HEK293 (cell line): ENCODE results near the gene ADAMTS12.

Experiments used
- CTCF ChIA-PET: fragments of 350-600 bp; formaldehyde crosslinking; extraction: SDS; loops from one replicate; lab custom pipeline; 2021; ENCODE audit warnings: antibody characterized with exemption; lab: Yijun Ruan, JAX
- POLR2A ChIA-PET: fragments of 300-600 bp; formaldehyde crosslinking; extraction: SDS; loops from one replicate; lab custom pipeline; 2020; ENCODE audit warnings: antibody characterized with exemption, inconsistent platforms; lab: Yijun Ruan, JAX
- H3K27ac ChIP-seq: fragments of 200-500 bp; sonication (Bioruptor generic); 2 replicates; pipeline ENCODE4 v1.5.1; 2014; ENCODE audit warnings: low read depth, low read length, control low read depth, inconsistent platforms; ENCODE audit errors: extremely low read depth
- H3K36me3 ChIP-seq, 2 experiments: fragments of 200-500 bp in 1 of 2; sonication (Bioruptor generic) in 1 of 2; 1 replicate in 1 of 2; 2 replicates in 1 of 2; pipeline ENCODE4 v1.5.1; 2014 to 2017; ENCODE audit warnings: inconsistent platforms in 2 of 2, low read length in 2 of 2; ENCODE audit not compliant: control insufficient read depth in 2 of 2, insufficient read depth in 1 of 2
- H3K4me1 ChIP-seq: fragments of 200-500 bp; sonication (Bioruptor generic); 2 replicates; pipeline ENCODE4 v1.5.1; 2014; ENCODE audit warnings: mild to moderate bottlenecking, low read length, inconsistent platforms; ENCODE audit not compliant: control insufficient read depth, insufficient read depth
- H3K4me3 ChIP-seq: 2 replicates; pipeline ENCODE4 v1.5.1; 2011; ENCODE audit warnings: low read depth, mild to moderate bottlenecking, control low read depth, low read length, moderate library complexity
- H3K9me3 ChIP-seq: fragments of 200-500 bp; sonication (Bioruptor generic); 2 replicates; pipeline ENCODE4 v1.5.1; 2014; ENCODE audit warnings: low read depth, low read length, inconsistent platforms; ENCODE audit not compliant: control insufficient read depth, insufficient read depth
- GLIS2 ChIP-seq: fragments of 450-650 bp; formaldehyde crosslinking; IDR thresholded peaks from 2 replicates; pipeline ENCODE4 v1.5.1; 2016; ENCODE audit warnings: missing biosample characterization, missing genetic modification characterization
- HOXD13 ChIP-seq: sonication (generic); formaldehyde crosslinking; IDR thresholded peaks from 2 replicates; pipeline ENCODE4 v1.8.0; 2022; ENCODE audit warnings: missing genetic modification reagents, borderline replicate concordance
- KLF8 ChIP-seq: fragments of 450-650 bp; formaldehyde crosslinking; IDR thresholded peaks from 2 replicates; pipeline ENCODE4 v1.5.1; 2016; ENCODE audit warnings: missing biosample characterization, missing genetic modification characterization
- OSR2 ChIP-seq: fragments of 450-650 bp; formaldehyde crosslinking; IDR thresholded peaks from 2 replicates; pipeline ENCODE4 v1.5.1; 2016; ENCODE audit warnings: missing biosample characterization, missing genetic modification characterization
- SP7 ChIP-seq: fragments of 450-650 bp; formaldehyde crosslinking; IDR thresholded peaks from 2 replicates; pipeline ENCODE4 v1.5.1; 2016; ENCODE audit warnings: missing biosample characterization, missing genetic modification characterization
- ZFHX2 ChIP-seq: fragments of 450-650 bp; formaldehyde crosslinking; conservative IDR thresholded peaks from 2 replicates; pipeline ENCODE4 v1.5.1; 2016; ENCODE audit warnings: missing biosample characterization, missing genetic modification characterization
- ZNF221 ChIP-seq: fragments of 450-650 bp; formaldehyde crosslinking; IDR thresholded peaks from 2 replicates; pipeline ENCODE4 v1.5.1; 2017; ENCODE audit warnings: missing biosample characterization, missing genetic modification characterization, borderline replicate concordance
- ZNF248 ChIP-seq: fragments of 450-650 bp; formaldehyde crosslinking; IDR thresholded peaks from 2 replicates; pipeline ENCODE4 v1.5.1; 2017; ENCODE audit warnings: missing biosample characterization, missing genetic modification characterization
- ZNF416 ChIP-seq: fragments of 450-650 bp; formaldehyde crosslinking; IDR thresholded peaks from 2 replicates; pipeline ENCODE4 v1.5.1; 2016; ENCODE audit warnings: missing biosample characterization, missing genetic modification characterization
- ZNF521 ChIP-seq: fragments of 450-650 bp; formaldehyde crosslinking; IDR thresholded peaks from 2 replicates; pipeline ENCODE4 v1.5.1; 2017; ENCODE audit warnings: missing biosample characterization, mild to moderate bottlenecking, missing genetic modification characterization
- ZNF76 ChIP-seq: fragments of 450-650 bp; formaldehyde crosslinking; IDR thresholded peaks from 2 replicates; pipeline ENCODE4; 2016; ENCODE audit warnings: low read depth, missing biosample characterization, missing genetic modification characterization, borderline replicate concordance
- ZNF792 ChIP-seq: fragments of 450-650 bp; formaldehyde crosslinking; IDR thresholded peaks from 2 replicates; pipeline ENCODE4 v1.5.1; 2016; ENCODE audit warnings: missing biosample characterization, missing genetic modification characterization
- TF ChIP-seq, protein P1 (sequence below): fragments of 450-650 bp; formaldehyde crosslinking; IDR thresholded peaks from 2 replicates; pipeline ENCODE4 v1.5.1; 2016; ENCODE audit warnings: missing biosample characterization, missing genetic modification characterization, borderline replicate concordance
- TF ChIP-seq, protein P2 (sequence below): fragments of 450-650 bp; formaldehyde crosslinking; IDR thresholded peaks from 2 replicates; pipeline ENCODE4 v1.5.1; 2016; ENCODE audit warnings: missing biosample characterization, missing genetic modification characterization
- TF ChIP-seq, protein P3 (sequence below): fragments of 450-650 bp; formaldehyde crosslinking; IDR thresholded peaks from 2 replicates; pipeline ENCODE4 v1.5.1; 2016; ENCODE audit warnings: missing biosample characterization, missing genetic modification characterization, borderline replicate concordance

The ADAMTS12 gene

DNA sequence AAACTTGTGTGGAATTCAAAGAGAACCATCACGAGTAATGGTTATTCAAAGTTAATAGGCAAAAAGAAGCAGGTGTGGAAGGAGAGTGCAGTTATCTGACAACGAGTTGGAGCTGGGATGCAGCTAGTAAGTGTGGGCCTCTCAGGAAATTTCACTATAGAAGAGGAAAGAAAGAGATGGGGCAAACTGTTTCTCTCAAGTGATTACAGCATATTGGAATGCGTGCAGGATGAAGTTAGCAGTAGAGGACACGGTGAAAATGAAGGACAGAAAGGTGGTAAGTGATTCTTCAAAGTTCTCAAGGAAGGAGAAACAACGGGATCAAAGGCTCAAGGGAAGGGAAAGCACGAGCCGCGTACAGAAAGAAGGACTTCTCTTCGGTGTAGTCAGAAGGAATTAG lies 84.0 kb downstream of the ADAMTS12 start:
- Histone ChIP-seq H3K27ac (no peak overlapping the region), H3K9me3 (no peaks in the 10 kb centered on the region), H3K36me3 (no peaks in the 10 kb centered on the region), H3K4me3 (no peak overlapping the region), H3K4me1 (no peaks in the 10 kb centered on the region)
- POLR2A ChIA-PET = no interaction called here
- CTCF ChIA-PET = interaction anchor here (0.7 kb wide), 1 partner anchor 1971 kb away, joined by 3 read pairs; no protein-coding TSS in a partner anchor
- TF ChIP-seq ZNF792 (tag by site-specific recombination) (no peak), KLF8 (tag by site-specific recombination) (no peak), GLIS2 (tag by site-specific recombination) (no peak), OSR2 (tag by site-specific recombination) (no peak), ZFHX2 (tag by site-specific recombination) (no peak), SP7 (tag by site-specific recombination) (no peak), ZNF221 (tag by site-specific recombination) (no peak), ZNF76 (no peak), ZNF521 (tag by site-specific recombination) (no peak)
- TF ChIP-seq, protein P1, sequence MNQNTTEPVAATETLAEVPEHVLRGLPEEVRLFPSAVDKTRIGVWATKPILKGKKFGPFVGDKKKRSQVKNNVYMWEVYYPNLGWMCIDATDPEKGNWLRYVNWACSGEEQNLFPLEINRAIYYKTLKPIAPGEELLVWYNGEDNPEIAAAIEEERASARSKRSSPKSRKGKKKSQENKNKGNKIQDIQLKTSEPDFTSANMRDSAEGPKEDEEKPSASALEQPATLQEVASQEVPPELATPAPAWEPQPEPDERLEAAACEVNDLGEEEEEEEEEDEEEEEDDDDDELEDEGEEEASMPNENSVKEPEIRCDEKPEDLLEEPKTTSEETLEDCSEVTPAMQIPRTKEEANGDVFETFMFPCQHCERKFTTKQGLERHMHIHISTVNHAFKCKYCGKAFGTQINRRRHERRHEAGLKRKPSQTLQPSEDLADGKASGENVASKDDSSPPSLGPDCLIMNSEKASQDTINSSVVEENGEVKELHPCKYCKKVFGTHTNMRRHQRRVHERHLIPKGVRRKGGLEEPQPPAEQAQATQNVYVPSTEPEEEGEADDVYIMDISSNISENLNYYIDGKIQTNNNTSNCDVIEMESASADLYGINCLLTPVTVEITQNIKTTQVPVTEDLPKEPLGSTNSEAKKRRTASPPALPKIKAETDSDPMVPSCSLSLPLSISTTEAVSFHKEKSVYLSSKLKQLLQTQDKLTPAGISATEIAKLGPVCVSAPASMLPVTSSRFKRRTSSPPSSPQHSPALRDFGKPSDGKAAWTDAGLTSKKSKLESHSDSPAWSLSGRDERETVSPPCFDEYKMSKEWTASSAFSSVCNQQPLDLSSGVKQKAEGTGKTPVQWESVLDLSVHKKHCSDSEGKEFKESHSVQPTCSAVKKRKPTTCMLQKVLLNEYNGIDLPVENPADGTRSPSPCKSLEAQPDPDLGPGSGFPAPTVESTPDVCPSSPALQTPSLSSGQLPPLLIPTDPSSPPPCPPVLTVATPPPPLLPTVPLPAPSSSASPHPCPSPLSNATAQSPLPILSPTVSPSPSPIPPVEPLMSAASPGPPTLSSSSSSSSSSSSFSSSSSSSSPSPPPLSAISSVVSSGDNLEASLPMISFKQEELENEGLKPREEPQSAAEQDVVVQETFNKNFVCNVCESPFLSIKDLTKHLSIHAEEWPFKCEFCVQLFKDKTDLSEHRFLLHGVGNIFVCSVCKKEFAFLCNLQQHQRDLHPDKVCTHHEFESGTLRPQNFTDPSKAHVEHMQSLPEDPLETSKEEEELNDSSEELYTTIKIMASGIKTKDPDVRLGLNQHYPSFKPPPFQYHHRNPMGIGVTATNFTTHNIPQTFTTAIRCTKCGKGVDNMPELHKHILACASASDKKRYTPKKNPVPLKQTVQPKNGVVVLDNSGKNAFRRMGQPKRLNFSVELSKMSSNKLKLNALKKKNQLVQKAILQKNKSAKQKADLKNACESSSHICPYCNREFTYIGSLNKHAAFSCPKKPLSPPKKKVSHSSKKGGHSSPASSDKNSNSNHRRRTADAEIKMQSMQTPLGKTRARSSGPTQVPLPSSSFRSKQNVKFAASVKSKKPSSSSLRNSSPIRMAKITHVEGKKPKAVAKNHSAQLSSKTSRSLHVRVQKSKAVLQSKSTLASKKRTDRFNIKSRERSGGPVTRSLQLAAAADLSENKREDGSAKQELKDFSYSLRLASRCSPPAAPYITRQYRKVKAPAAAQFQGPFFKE (tag by site-specific recombination) = no peak
- TF ChIP-seq, protein P2, sequence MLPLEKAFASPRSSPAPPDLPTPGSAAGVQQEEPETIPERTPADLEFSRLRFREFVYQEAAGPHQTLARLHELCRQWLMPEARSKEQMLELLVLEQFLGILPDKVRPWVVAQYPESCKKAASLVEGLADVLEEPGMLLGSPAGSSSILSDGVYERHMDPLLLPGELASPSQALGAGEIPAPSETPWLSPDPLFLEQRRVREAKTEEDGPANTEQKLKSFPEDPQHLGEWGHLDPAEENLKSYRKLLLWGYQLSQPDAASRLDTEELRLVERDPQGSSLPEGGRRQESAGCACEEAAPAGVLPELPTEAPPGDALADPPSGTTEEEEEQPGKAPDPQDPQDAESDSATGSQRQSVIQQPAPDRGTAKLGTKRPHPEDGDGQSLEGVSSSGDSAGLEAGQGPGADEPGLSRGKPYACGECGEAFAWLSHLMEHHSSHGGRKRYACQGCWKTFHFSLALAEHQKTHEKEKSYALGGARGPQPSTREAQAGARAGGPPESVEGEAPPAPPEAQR (tag by site-specific recombination) = no peak
- TF ChIP-seq, protein P3, sequence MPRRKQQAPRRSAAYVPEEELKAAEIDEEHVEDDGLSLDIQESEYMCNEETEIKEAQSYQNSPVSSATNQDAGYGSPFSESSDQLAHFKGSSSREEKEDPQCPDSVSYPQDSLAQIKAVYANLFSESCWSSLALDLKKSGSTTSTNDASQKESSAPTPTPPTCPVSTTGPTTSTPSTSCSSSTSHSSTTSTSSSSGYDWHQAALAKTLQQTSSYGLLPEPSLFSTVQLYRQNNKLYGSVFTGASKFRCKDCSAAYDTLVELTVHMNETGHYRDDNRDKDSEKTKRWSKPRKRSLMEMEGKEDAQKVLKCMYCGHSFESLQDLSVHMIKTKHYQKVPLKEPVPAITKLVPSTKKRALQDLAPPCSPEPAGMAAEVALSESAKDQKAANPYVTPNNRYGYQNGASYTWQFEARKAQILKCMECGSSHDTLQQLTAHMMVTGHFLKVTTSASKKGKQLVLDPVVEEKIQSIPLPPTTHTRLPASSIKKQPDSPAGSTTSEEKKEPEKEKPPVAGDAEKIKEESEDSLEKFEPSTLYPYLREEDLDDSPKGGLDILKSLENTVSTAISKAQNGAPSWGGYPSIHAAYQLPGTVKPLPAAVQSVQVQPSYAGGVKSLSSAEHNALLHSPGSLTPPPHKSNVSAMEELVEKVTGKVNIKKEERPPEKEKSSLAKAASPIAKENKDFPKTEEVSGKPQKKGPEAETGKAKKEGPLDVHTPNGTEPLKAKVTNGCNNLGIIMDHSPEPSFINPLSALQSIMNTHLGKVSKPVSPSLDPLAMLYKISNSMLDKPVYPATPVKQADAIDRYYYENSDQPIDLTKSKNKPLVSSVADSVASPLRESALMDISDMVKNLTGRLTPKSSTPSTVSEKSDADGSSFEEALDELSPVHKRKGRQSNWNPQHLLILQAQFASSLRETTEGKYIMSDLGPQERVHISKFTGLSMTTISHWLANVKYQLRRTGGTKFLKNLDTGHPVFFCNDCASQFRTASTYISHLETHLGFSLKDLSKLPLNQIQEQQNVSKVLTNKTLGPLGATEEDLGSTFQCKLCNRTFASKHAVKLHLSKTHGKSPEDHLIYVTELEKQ (tag by site-specific recombination) = no peak

DNA sequence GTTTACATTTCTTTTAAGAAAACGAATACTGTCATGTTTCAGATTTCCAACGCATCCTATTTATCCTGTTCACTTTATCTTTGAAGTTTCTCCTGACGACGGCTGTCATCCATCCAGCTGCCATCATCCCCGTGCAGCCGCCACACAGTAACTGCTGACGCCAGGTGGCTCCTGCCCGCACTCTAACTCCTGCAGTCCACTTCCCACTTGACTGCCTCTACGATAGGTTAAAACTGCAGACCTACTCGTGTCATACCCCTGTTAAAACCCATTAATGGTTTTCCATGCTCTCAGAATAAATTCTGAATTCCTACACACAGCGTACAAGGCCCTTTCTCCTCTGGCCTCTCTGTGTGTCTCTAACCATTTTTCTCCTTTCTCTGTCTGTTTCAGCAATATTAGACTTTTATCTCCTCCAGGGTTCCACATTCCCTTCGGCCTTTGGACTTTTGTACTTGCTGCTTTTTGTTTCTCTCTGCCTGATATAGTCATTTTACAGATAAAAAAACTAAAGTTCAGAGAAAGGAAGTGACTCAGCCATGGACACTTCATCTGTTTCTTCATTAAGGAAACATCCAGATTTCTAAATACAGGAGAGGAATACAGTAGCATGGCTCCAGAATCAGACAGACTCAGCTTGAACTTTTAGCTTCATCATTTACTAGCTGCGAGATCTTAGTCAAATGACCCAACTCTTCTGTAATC lies 84.9 kb downstream of the ADAMTS12 start:
- H3K9me3 ChIP-seq = no peaks in the 10 kb centered on the region
- no peaks in the 10 kb centered on the region for H3K4me1 ChIP-seq
- CTCF ChIA-PET = no interaction called here
- H3K27ac ChIP-seq = no peak overlapping the region
- no peaks in the 10 kb centered on the region for H3K36me3 ChIP-seq
- H3K4me3 ChIP-seq = no peak overlapping the region
- TF ChIP-seq ZNF416 (tag by site-specific recombination) (no peak), HOXD13 (no peak), ZNF248 (tag by site-specific recombination) (no peak)
- POLR2A ChIA-PET = no interaction called here
